Measurements from ENCODE around the gene HSPA1A.

The HSPA1A gene

GRCh38 chr6:31815025-31815838, at the start of gene HSPA1A, which contains the start of gene HSPA1L:
HSPA1A (plus strand) TSS chr6:31815543; CDS start chr6:31815757, 214 bp downstream.
HSPA1L (minus strand) TSS chr6:31815283; CDS start chr6:31811972, 3,311 bp downstream.
- DNase-seq (ENCODE audit: low read depth in 1 of 2, low spot score in 1 of 2): peak; percentile 43 to 50

DNA sequence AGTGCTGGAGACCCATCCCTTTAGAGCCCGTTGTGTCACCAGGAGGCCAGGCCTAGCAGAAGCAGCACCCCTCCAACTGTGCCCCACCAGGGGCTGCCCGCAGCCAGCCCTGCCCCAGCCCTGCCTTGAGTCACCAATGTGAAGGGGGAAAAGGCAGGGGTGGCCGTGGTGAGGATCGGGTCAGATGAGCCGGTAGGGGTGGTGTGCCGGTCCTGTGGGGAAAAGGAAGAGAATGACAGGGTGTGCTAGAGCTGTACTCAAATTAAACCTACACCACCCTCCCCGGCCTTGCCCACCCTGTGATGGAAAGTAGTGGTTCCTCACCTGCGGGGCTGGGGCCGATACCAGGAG, 49.8 kb upstream of the HSPA1A start:
- no peak for DNase-seq (ENCODE audit: low read depth in 1 of 2, low spot score in 1 of 2)

- no peak for DNase-seq (ENCODE audit: low read depth in 1 of 2, low spot score in 1 of 2)
Measured at GRCh38 chr6:31765910-31766794, 49.2 kb upstream of the HSPA1A start.

- no peak for DNase-seq (ENCODE audit: low read depth in 1 of 2, low spot score in 1 of 2)
Measured at GRCh38 chr6:31767096-31767645, 48.2 kb upstream of the HSPA1A start.

- no peak for DNase-seq (ENCODE audit: low read depth in 1 of 2, low spot score in 1 of 2)
Measured at GRCh38 chr6:31768363-31769257, 46.7 kb upstream of the HSPA1A start.

GRCh38 chr6:31769684-31770371, 45.5 kb upstream of the HSPA1A start:
- DNase-seq (ENCODE audit: low read depth in 1 of 2, low spot score in 1 of 2): peak; percentile 62 to 64

GRCh38 chr6:31770860-31771259, 44.5 kb upstream of the HSPA1A start:
- no peak for DNase-seq (ENCODE audit: low read depth in 1 of 2, low spot score in 1 of 2)

DNA sequence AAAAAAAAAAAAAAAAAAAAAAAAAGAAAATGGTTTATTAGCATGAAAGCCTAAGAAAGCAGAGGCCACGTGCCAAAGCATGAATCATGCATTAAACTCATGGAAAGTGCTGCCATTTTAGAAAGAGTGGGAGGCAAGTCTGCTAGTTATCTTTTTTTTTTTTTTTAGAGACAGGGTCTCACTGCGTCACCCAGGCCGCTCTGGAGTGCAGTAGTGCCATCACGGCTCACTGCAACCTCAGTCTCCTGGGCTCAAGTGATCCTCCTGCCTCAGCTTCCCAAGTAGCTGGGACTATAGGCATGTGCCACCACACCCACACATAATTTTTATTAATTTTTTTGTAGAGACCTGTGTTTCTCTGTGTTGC, 43.4 kb upstream of the HSPA1A start:
- DNase-seq (ENCODE audit: low read depth in 1 of 2, low spot score in 1 of 2): no peak

- DNase-seq (ENCODE audit: low read depth in 1 of 2, low spot score in 1 of 2): no peak
Measured at GRCh38 chr6:31775184-31775583, 40.2 kb upstream of the HSPA1A start.

- no peak for DNase-seq (ENCODE audit: low read depth in 1 of 2, low spot score in 1 of 2)
Measured at GRCh38 chr6:31775633-31776484, 39.5 kb upstream of the HSPA1A start.

GRCh38 chr6:31776485-31776988, 38.8 kb upstream of the HSPA1A start:
- DNase-seq (ENCODE audit: low read depth in 1 of 2, low spot score in 1 of 2): no peak

DNA sequence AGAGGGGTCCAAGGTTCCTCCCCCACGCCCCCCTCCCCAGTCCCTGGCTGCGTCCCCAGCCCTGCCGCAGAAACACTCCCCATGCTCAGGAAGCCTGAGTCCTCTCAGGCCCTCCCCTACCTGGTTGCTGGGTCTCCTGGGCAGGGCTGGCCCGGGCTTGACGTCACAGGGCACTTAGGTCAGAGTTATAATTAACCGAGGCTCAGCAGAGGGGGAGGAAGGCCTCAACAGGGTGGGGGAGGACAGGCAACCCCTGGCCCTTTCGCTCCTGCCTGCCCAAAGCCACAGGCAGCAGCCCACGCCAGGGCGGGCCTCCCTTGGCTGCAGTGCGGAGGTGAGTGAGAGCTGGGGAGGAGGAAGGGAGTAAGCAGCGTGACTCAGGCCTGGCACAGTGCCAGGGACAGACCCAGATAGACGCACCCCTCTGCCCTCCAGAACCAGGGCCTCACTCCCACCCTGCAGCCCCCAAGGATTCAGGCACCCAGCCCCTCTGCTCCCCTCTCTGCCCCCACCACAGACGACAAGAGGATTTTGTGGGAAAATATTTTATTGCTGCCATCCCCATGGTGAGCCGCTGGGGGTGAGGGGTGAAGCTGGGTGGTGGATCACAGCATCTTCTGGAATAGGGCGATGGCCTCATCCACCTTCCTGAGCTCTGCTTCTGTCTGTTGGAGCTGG, 38.2 kb upstream of the HSPA1A start, which contains the start of gene VWA7:
Gene VWA7, minus strand, starts transcription at position 340 of the 678 bp plus-strand sequence. CDS start 549 bp downstream, outside the sequence.
- peak; percentile 25 to 61 for DNase-seq (ENCODE audit: low read depth in 1 of 2, low spot score in 1 of 2)

GRCh38 chr6:31777667-31778050, 37.7 kb upstream of the HSPA1A start:
- DNase-seq (ENCODE audit: low read depth in 1 of 2, low spot score in 1 of 2): no peak

DNA sequence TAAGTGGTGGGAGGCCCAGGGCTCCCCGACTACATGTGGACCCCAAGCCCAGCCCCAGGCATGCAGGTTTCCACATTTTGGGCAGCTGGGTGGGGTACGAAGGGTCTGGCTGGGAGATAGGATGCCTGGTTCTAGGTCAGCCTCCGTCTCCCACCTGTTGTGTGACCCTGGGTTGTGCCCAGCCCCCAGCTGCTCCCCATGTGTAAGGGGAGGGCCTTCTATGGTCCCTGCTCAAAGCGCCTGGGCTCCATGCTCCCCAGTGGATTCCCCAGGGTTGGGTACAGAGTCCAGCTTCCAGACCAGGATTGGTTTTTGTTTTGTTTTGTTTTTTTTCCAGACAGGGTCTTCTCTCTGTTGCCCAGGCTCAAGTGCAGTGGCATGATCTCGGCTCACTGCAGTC, 37.1 kb upstream of the HSPA1A start:
- no peak for DNase-seq (ENCODE audit: low read depth in 1 of 2, low spot score in 1 of 2)

DNA sequence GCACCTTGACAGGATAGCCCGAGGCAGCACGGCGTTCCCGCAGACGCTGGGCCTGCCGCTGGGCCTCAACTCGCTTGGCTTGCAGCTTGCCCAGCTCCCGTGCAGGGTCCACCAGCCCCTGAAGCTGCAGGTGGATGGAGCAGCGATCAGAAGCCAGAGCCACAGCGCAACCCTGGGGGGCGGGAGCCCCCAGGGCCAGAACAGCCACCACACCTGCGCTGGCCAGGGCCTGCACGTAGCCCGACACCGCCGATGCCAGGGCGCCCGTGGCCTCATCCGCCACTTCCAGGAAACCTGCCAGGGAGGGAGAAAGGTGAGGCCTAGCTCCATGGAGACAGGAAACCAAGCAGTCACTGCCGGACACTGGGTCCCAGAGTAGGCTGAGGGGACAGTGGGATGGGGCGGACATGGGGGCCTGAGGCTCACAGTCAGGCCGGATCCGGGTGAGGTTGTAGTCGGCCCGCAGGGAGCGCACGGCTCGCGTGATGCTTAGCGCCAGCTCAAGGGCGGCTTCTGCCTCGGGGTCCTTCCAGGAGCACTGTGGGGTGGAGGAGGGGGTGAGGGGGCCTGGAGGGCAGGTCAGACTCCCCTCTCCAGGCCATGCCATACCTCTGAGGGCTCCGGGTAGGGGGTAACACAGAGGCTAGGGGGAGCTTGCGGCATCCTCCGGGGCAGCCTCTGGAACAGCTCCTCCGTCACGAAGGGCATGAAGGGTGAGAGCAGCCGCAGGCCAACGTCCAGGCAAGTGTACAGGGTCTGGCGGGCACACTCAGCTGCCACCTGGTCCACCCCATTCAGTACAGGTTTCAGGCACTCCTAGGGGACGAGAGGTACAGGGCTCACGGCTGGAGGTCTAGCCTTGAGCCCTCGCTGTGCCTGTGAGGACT, 36.1 kb upstream of the HSPA1A start:
- DNase-seq (ENCODE audit: low read depth in 1 of 2, low spot score in 1 of 2): no peak

DNA sequence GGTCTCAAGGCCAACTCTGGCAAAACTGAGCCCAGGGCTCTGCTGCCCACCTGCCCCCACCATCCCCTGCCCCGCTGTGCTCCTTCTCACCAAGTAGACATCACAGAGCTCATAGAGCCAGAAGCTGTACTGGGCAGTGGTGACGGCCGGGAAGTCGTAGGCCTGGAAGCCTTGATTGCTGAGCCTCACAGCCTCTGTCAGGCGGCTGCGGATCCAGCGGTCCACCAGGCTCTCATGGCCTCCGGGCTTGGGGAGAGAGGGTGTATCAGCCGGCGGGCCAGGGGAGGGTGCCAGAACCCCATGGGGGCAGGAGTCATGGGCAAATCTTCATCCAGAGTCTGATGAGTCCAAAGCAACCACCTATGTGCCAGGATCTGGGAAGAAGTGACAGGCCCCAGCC, 35.4 kb upstream of the HSPA1A start:
- DNase-seq (ENCODE audit: low read depth in 1 of 2, low spot score in 1 of 2): no peak

GRCh38 chr6:31780507-31781243, 34.7 kb upstream of the HSPA1A start:
- DNase-seq (ENCODE audit: low read depth in 1 of 2, low spot score in 1 of 2): no peak
